ENCODE results near the gene MKLN1. TPM values are rescaled to one million over a fixed set of nuclear protein-coding genes. Genes with fewer than 3 reads are reported as not detected.
A peak's percentile ranks its signal among the peaks of the same experiment; 100 is the strongest.

MKLN1 gene
- total RNA-seq, 1 donor from 2014 or later, result 48.4 TPM

DNA sequence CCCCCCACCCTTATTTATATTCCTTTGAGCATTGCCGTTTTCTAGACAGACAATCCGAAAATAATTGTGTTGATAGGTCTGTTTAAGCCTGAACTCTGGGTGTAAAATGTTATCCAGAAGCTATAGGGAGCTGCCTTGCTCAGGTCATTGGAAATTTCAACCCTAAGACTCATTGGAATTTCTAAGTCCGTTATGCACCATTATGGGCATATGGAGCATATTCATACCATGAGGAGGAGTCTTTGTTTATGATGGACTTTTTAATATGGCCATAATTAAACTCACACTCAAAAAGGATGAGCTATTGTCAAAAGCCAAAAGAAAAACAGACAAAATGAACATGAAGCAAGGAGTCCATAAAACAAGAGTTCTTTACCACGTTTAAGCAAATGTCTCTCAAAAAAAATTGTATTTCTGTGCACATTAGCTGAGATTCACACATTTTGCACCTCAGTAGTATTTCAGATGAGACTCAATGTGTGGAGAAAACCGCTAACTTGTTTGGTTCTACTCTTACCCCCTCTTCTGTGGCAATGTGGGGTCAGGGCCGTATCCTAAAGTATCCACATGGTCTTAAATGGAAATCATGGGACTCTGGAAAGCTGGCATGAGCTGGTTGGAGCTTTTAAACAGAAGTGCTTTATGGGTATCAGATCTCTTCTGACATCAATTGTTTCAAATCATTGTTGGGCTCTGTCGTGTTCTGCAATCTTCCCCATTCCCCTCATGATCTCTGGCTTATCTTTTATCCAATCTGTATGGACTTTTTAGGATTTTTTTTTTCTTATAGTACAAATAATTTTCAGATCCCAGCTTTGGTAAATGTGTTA is 168.2 kb downstream of the MKLN1 start:
- no peaks in the 10 kb centered on the region for H3K36me3 ChIP-seq
- no peak for DNase-seq (ENCODE audit: extremely low spot score in 2 of 2)
- H3K27ac ChIP-seq, result no peak overlapping the region
- no peaks in the 10 kb centered on the region for H3K27me3 ChIP-seq
- TF ChIP-seq POLR2AphosphoS5 (IDR thresholded peaks at IDR 0.05; ENCODE audit: insufficient read depth in 1 of 2, low read depth in 1 of 2) (no peak), POLR2A (IDR thresholded peaks at IDR 0.05) (no peak), CTCF (IDR thresholded peaks at IDR 0.05) (no peak)
- H3K9me3 ChIP-seq, result no peaks in the 10 kb centered on the region
- H3K4me3 ChIP-seq, result no peak overlapping the region
- intact Hi-C loops (cut with DNase I), result no loop called here
- H3K4me1 ChIP-seq, result no peaks in the 10 kb centered on the region

DNA sequence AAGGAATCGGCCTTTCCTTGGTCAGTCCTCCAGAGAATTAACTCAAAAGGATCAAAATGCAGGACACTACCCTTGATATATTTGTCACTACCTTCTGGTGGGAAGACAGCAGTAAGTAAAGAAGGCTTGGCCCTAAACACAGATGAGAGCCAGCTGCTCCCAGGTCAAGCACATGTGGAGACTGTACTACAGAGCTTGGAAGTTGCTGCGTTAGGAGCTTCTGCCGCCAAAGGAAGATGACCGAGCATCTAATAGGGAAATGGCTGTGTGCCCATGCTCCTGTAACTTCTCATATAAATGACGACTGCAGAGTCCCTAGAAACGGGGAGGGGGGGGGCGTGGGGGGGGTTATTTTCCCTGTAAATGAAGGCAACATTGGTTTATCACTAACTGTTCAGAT is 169.8 kb downstream of the MKLN1 start:
- H3K27me3 ChIP-seq, result no peaks in the 10 kb centered on the region
- no peaks in the 10 kb centered on the region for H3K9me3 ChIP-seq
- no peak overlapping the region for H3K4me3 ChIP-seq
- intact Hi-C loops (cut with DNase I), result no loop called here
- DNase-seq (ENCODE audit: extremely low spot score in 2 of 2), result no peak
- peaks cover 3% of the 10 kb centered on the region for H3K4me1 ChIP-seq
- no peak for TF ChIP-seq POLR2AphosphoS5 (IDR thresholded peaks at IDR 0.05; ENCODE audit: insufficient read depth in 1 of 2, low read depth in 1 of 2)
- TF ChIP-seq CTCF (IDR thresholded peaks at IDR 0.05), result no peak
- no peak for TF ChIP-seq POLR2A (IDR thresholded peaks at IDR 0.05)
- H3K27ac ChIP-seq, result peak overlapping the region; percentile 42
- no peaks in the 10 kb centered on the region for H3K36me3 ChIP-seq

DNA sequence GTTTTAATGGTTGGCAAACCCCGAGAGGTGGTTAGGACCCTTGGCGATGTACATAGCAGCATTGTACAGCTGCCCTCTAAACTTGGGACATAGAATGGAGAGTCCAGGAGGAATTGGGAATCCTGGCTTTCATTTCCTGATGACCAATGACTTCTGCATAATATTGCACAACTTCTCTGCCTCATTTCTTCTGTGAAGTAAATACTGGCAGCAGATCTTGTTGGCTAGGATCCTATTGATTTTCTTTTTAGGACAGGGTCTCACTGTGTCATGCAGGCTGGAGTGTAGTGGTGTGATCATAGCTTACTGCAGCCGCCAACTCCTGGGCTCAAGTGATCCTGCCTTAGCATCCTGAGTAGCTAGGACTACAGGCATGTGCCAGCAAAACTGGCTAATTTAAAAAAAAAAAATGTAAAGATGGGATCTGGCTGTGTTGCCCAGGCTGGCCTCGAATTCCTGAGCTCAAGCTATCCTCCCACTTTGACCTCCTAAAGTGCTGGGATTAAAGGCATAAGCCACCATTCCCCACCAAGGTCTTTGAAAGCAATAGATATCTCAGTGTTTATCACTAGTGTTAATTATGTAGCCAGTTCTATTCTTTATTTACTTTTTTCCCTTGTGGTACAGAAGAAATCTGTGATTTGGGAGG is 170.7 kb downstream of the MKLN1 start:
- no peak for DNase-seq (ENCODE audit: extremely low spot score in 2 of 2)
- H3K4me3 ChIP-seq, result no peak overlapping the region
- intact Hi-C loops (cut with DNase I), result no loop called here
- H3K9me3 ChIP-seq, result no peaks in the 10 kb centered on the region
- no peaks in the 10 kb centered on the region for H3K36me3 ChIP-seq
- TF ChIP-seq POLR2AphosphoS5 (IDR thresholded peaks at IDR 0.05; ENCODE audit: insufficient read depth in 1 of 2, low read depth in 1 of 2), result no peak
- TF ChIP-seq CTCF (IDR thresholded peaks at IDR 0.05), result no peak
- TF ChIP-seq POLR2A (IDR thresholded peaks at IDR 0.05), result no peak
- H3K27me3 ChIP-seq, result no peaks in the 10 kb centered on the region
- peaks cover 12% of the 10 kb centered on the region for H3K4me1 ChIP-seq
- no peak overlapping the region for H3K27ac ChIP-seq

DNA sequence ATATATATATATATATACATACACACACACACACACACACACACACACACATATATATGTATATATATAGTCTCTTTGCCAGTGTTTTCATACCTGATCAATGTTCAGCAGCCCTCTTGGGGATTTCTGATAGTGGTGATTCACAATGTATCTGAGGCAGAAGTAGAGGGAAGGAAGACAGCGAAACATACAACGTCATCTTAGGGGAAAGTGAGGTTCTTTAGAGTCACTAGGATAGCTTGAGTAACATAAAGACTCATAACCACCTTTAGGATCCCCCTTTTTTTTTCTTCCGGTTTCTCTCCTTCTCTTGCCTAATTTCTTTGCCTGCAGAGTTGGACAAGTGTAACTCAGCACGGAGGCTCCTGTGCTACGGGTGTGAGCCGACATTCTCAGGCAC is 172.1 kb downstream of the MKLN1 start:
- no peak for TF ChIP-seq POLR2A (IDR thresholded peaks at IDR 0.05)
- TF ChIP-seq POLR2AphosphoS5 (IDR thresholded peaks at IDR 0.05; ENCODE audit: insufficient read depth in 1 of 2, low read depth in 1 of 2), result no peak
- no peak for TF ChIP-seq CTCF (IDR thresholded peaks at IDR 0.05)
- Histone ChIP-seq H3K4me3 (no peak overlapping the region), H3K36me3 (no peaks in the 10 kb centered on the region), H3K4me1 (peaks cover 16% of the 10 kb centered on the region), H3K27me3 (no peaks in the 10 kb centered on the region), H3K9me3 (no peaks in the 10 kb centered on the region), H3K27ac (no peak overlapping the region)
- DNase-seq (ENCODE audit: extremely low spot score in 2 of 2), result no peak
- intact Hi-C loops (cut with DNase I), result no loop called here

- H3K9me3 ChIP-seq, result no peaks in the 10 kb centered on the region
- H3K27ac ChIP-seq, result no peak overlapping the region
- no peak overlapping the region for H3K4me3 ChIP-seq
- no peaks in the 10 kb centered on the region for H3K36me3 ChIP-seq
- intact Hi-C loops (cut with DNase I), result no loop called here
- no peak for TF ChIP-seq POLR2A (IDR thresholded peaks at IDR 0.05)
- no peak for TF ChIP-seq POLR2AphosphoS5 (IDR thresholded peaks at IDR 0.05; ENCODE audit: insufficient read depth in 1 of 2, low read depth in 1 of 2)
- TF ChIP-seq CTCF (IDR thresholded peaks at IDR 0.05), result no peak
- no peak for DNase-seq (ENCODE audit: extremely low spot score in 2 of 2)
- H3K4me1 ChIP-seq, result peaks cover 16% of the 10 kb centered on the region
- no peaks in the 10 kb centered on the region for H3K27me3 ChIP-seq
Measured at GRCh38 chr7:131500357-131500756, 172.7 kb downstream of the MKLN1 start.
